ENCODE results near the gene KRT75.

DNA sequence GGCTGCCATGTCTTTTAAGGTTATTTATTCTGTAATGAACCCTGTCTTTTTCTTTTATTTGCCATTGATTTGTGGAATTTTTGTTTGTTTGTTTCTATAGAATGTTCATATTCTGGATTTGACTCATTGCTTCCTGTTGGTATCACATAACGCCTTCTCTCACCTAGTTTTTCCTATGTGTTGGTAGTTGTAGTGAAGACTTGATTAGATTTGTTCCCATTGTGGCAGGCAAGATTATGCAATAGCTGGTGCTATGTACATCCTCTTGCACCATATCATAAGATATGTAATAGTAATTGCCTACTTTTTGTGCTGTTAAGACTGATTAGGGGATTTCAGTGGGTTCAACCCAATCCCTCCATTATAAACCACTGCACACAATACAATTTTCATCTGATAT, 21.6 kb upstream of the KRT75 start:
- TF ChIP-seq, protein P1, sequence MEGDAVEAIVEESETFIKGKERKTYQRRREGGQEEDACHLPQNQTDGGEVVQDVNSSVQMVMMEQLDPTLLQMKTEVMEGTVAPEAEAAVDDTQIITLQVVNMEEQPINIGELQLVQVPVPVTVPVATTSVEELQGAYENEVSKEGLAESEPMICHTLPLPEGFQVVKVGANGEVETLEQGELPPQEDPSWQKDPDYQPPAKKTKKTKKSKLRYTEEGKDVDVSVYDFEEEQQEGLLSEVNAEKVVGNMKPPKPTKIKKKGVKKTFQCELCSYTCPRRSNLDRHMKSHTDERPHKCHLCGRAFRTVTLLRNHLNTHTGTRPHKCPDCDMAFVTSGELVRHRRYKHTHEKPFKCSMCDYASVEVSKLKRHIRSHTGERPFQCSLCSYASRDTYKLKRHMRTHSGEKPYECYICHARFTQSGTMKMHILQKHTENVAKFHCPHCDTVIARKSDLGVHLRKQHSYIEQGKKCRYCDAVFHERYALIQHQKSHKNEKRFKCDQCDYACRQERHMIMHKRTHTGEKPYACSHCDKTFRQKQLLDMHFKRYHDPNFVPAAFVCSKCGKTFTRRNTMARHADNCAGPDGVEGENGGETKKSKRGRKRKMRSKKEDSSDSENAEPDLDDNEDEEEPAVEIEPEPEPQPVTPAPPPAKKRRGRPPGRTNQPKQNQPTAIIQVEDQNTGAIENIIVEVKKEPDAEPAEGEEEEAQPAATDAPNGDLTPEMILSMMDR (IDR thresholded peaks at IDR 0.05), result no peak
- no peak for TF ChIP-seq POLR2A (IDR thresholded peaks at IDR 0.05)
